Caco-2 (cell line): ENCODE data around the gene PAK1. TPM values are rescaled to one million over a fixed set of nuclear protein-coding genes. Genes with fewer than 3 reads are reported as not detected.

Source experiments
- BruUV-seq: library from RNA; stranded (reverse); fragments of 400-500 nt; replicated peaks from 2 replicates; lab custom pipeline; 2021; lab: Mats Ljungman, UMichigan
- CTCF ChIA-PET: fragments of 300-600 bp; sonication (Branson Sonifier 250); formaldehyde crosslinking; loops from one replicate; lab custom pipeline; 2022; ENCODE audit warnings: antibody characterized with exemption; lab: Charles Lee
- POLR2A ChIA-PET: fragments of 300-600 bp; sonication (Branson Sonifier 250); formaldehyde crosslinking; loops from one replicate; lab custom pipeline; 2022; ENCODE audit warnings: antibody characterized with exemption; lab: Charles Lee
- DNase-seq, 2 experiments: peaks; one replicate each; pipeline versions ENCODE4 v3.0.0 to v3.0.0-alpha.2; 2020 to 2022
- H3K27me3 ChIP-seq: replicated peaks from 2 replicates; pipeline ENCODE4 v1.6.0; 2011; ENCODE audit warnings: low read length; ENCODE audit not compliant: control insufficient read depth, insufficient read depth
- H3K36me3 ChIP-seq: 2 replicates; pipeline ENCODE4 v1.5.1; 2011; ENCODE audit warnings: low read length; ENCODE audit not compliant: control insufficient read depth, insufficient read depth
- H3K4me1 ChIP-seq: fragments of 250-450 bp; sonication (Bioruptor Pico); 2 replicates; pipeline ENCODE4 v1.5.1; 2020; ENCODE audit warnings: mild to moderate bottlenecking
- H3K4me3 ChIP-seq: 2 replicates; pipeline ENCODE4 v1.5.1; 2011; ENCODE audit warnings: low read depth, mild to moderate bottlenecking, control low read depth, low read length
- H3K9me3 ChIP-seq: fragments of 250-450 bp; sonication (Bioruptor Pico); 2 replicates; pipeline ENCODE4 v1.5.1; 2020; ENCODE audit warnings: mild to moderate bottlenecking, moderate library complexity
- H3K27ac Mint-ChIP-seq: one replicate; pipeline ENCODE4 v1.8.0; 2022; ENCODE audit warnings: mixed read lengths; ENCODE audit not compliant: unreplicated experiment
- H3K27me3 Mint-ChIP-seq: one replicate; pipeline ENCODE4 v1.8.0; 2022; ENCODE audit warnings: mixed read lengths; ENCODE audit not compliant: insufficient read depth, unreplicated experiment
- H3K36me3 Mint-ChIP-seq: one replicate; pipeline ENCODE4 v1.8.0; 2022; ENCODE audit warnings: mild to moderate bottlenecking, mixed read lengths; ENCODE audit not compliant: insufficient read depth, unreplicated experiment
- H3K4me1 Mint-ChIP-seq: one replicate; pipeline ENCODE4 v1.8.0; 2022; ENCODE audit warnings: low read depth, mixed read lengths; ENCODE audit not compliant: unreplicated experiment
- H3K4me3 Mint-ChIP-seq: one replicate; pipeline ENCODE4 v1.8.0; 2022; ENCODE audit warnings: mild to moderate bottlenecking, moderate library complexity, mixed read lengths; ENCODE audit not compliant: unreplicated experiment
- H3K9me3 Mint-ChIP-seq: one replicate; pipeline ENCODE4 v1.8.0; 2022; ENCODE audit warnings: mixed read lengths; ENCODE audit not compliant: unreplicated experiment
- intact Hi-C: fragments of 100-400 bp; cut with micrococcal nuclease; formaldehyde crosslinking; loops from one replicate; pipeline ENCODE4 v1.10.0; 2022; ENCODE audit not compliant: unreplicated experiment
- total RNA-seq: library from RNA; stranded (reverse); gene quantifications from 2 replicates; pipeline ENCODE4 v1.2.3, GENCODE V29; 2022
- TF ChIP-seq, protein P1 (sequence below), 2 experiments: fragments of 200-600 bp in 1 of 2; IDR thresholded peaks; 1 replicate in 1 of 2; 2 replicates in 1 of 2; pipeline versions ENCODE4 v1.5.1 to v1.8.0; 2011 to 2022; ENCODE audit warnings: antibody characterized with exemption in 1 of 2, control low read depth in 1 of 2, inconsistent platforms in 1 of 2, low read depth in 1 of 2, low read length in 1 of 2, mild to moderate bottlenecking in 1 of 2, moderate library complexity in 1 of 2; ENCODE audit not compliant: insufficient read depth in 1 of 2, severe bottlenecking in 1 of 2, unreplicated experiment in 1 of 2

PAK1 gene
- total RNA-seq, 1 experiment from 2014 or later, result 81.1 TPM

GRCh38 chr11:77436506-77436905, 37.4 kb downstream of the PAK1 start:
- DNase-seq, result no peak
- Mint-ChIP-seq H3K36me3 (no peaks in the 10 kb centered on the region), H3K4me3 (no peak overlapping the region), H3K27ac (no peak overlapping the region), H3K27me3 (no peaks in the 10 kb centered on the region), H3K9me3 (no peaks in the 10 kb centered on the region), H3K4me1 (peaks cover 8% of the 10 kb centered on the region)
- H3K4me3 ChIP-seq, result no peak overlapping the region
- H3K4me1 ChIP-seq, result peaks cover 15% of the 10 kb centered on the region
- H3K9me3 ChIP-seq, result no peaks in the 10 kb centered on the region
- POLR2A ChIA-PET, result no interaction called here
- CTCF ChIA-PET, result no interaction called here
- intact Hi-C loops, result no loop called here
- BruUV-seq, result no TSS peak
- no peaks in the 10 kb centered on the region for H3K27me3 ChIP-seq
- TF ChIP-seq, protein P1, sequence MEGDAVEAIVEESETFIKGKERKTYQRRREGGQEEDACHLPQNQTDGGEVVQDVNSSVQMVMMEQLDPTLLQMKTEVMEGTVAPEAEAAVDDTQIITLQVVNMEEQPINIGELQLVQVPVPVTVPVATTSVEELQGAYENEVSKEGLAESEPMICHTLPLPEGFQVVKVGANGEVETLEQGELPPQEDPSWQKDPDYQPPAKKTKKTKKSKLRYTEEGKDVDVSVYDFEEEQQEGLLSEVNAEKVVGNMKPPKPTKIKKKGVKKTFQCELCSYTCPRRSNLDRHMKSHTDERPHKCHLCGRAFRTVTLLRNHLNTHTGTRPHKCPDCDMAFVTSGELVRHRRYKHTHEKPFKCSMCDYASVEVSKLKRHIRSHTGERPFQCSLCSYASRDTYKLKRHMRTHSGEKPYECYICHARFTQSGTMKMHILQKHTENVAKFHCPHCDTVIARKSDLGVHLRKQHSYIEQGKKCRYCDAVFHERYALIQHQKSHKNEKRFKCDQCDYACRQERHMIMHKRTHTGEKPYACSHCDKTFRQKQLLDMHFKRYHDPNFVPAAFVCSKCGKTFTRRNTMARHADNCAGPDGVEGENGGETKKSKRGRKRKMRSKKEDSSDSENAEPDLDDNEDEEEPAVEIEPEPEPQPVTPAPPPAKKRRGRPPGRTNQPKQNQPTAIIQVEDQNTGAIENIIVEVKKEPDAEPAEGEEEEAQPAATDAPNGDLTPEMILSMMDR (IDR thresholded peaks at IDR 0.05; ENCODE audit: insufficient read depth in 1 of 2, low read depth in 1 of 2, low read length in 1 of 2, severe bottlenecking in 1 of 2, unreplicated experiment in 1 of 2), result no peak
- H3K36me3 ChIP-seq, result no peaks in the 10 kb centered on the region

GRCh38 chr11:77435972-77436371, 37.9 kb downstream of the PAK1 start:
- Mint-ChIP-seq H3K4me1 (peaks cover 8% of the 10 kb centered on the region), H3K36me3 (no peaks in the 10 kb centered on the region), H3K4me3 (no peak overlapping the region), H3K9me3 (no peaks in the 10 kb centered on the region), H3K27ac (no peak overlapping the region), H3K27me3 (no peaks in the 10 kb centered on the region)
- Histone ChIP-seq H3K27me3 (no peaks in the 10 kb centered on the region), H3K4me1 (peaks cover 15% of the 10 kb centered on the region), H3K36me3 (no peaks in the 10 kb centered on the region), H3K4me3 (no peak overlapping the region), H3K9me3 (no peaks in the 10 kb centered on the region)
- ChIA-PET POLR2A (no interaction called here), CTCF (no interaction called here)
- TF ChIP-seq, protein P1 (IDR thresholded peaks at IDR 0.05; ENCODE audit: insufficient read depth in 1 of 2, low read depth in 1 of 2, low read length in 1 of 2, severe bottlenecking in 1 of 2, unreplicated experiment in 1 of 2), result no peak
- no peak for DNase-seq
- no TSS peak for BruUV-seq
- intact Hi-C loops, result no loop called here

DNA sequence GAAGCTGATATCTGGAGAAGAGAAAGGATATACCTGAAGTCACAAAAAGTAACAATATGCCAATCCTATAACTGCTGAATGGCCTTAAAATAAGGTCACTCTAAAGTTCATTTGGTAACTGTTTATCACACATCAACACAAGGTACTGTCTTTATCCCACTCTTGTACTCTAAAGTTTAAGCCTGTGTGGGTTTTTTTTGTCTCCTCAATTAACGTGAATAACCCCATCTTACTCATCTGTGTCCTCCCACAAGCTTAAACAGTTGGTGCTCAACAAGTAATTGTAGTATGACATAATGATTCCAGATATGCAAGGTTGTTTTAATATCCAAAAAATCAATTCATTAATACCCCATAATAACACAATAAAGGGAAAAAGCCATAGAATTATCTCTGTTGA, 42.1 kb downstream of the PAK1 start:
- TF ChIP-seq, protein P1 (IDR thresholded peaks at IDR 0.05; ENCODE audit: insufficient read depth in 1 of 2, low read depth in 1 of 2, low read length in 1 of 2, severe bottlenecking in 1 of 2, unreplicated experiment in 1 of 2), result no peak
- peaks cover 15% of the 10 kb centered on the region for H3K4me1 Mint-ChIP-seq

More for the DNA sequence above, 42.1 kb downstream of the PAK1 start:
- H3K4me3 ChIP-seq, result no peak overlapping the region
- Mint-ChIP-seq H3K27me3 (no peaks in the 10 kb centered on the region), H3K9me3 (no peaks in the 10 kb centered on the region), H3K27ac (no peak overlapping the region), H3K4me3 (no peak overlapping the region), H3K36me3 (no peaks in the 10 kb centered on the region)
- ChIA-PET CTCF (no interaction called here), POLR2A (no interaction called here)
- H3K27me3 ChIP-seq, result no peaks in the 10 kb centered on the region
- no TSS peak for BruUV-seq
- no peaks in the 10 kb centered on the region for H3K36me3 ChIP-seq
- no peaks in the 10 kb centered on the region for H3K9me3 ChIP-seq
- H3K4me1 ChIP-seq, result peaks cover 9% of the 10 kb centered on the region
- no peak for DNase-seq
- intact Hi-C loops, result no loop called here
